Cardiac fibroblast (primary cell): ENCODE measurements around the gene EDN1.
A peak's percentile ranks its signal among the peaks of the same experiment; 100 is the strongest.

Experiments used
- DNase-seq, 2 donors: peaks; one replicate each; pipeline versions ENCODE4 v3.0.0 to v3.0.0-alpha.2; 2010; ENCODE audit warnings: low read depth in 2 of 2
- H3K4me3 ChIP-seq, 2 donors: replicated peaks in 1 of 2; 1 replicate in 1 of 2; 2 replicates in 1 of 2; pipeline ENCODE4 v1.5.1; 2011; ENCODE audit warnings: low read depth in 2 of 2, low read length in 2 of 2, mild to moderate bottlenecking in 2 of 2, moderate library complexity in 1 of 2
- TF ChIP-seq, protein P1 (sequence below): IDR thresholded peaks from one replicate; pipeline ENCODE4 v1.5.1; 2011; ENCODE audit warnings: low read depth, mild to moderate bottlenecking, low read length, inconsistent platforms

EDN1 gene

DNA sequence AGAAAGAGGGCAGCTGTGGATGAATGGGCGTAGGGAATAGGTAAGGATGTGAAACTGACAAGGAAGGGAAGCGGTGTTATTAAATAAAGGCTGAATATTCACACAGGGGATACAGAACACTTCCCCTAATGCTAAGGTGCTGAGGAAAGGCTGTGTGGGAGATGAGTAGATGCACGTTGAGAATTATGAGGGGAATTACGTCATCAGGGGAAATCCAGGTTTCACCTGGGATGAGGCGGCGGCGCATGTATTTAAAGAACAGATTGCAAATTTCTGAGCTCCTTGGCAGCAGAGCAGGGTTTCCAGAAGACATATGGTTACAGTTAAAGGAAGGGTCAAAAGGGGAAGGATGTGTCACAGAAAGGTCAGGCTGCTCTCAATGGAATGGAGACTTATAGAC lies 28.7 kb upstream of the EDN1 start:
- no peak overlapping the region for H3K4me3 ChIP-seq
- no peak for DNase-seq
- TF ChIP-seq, protein P1, sequence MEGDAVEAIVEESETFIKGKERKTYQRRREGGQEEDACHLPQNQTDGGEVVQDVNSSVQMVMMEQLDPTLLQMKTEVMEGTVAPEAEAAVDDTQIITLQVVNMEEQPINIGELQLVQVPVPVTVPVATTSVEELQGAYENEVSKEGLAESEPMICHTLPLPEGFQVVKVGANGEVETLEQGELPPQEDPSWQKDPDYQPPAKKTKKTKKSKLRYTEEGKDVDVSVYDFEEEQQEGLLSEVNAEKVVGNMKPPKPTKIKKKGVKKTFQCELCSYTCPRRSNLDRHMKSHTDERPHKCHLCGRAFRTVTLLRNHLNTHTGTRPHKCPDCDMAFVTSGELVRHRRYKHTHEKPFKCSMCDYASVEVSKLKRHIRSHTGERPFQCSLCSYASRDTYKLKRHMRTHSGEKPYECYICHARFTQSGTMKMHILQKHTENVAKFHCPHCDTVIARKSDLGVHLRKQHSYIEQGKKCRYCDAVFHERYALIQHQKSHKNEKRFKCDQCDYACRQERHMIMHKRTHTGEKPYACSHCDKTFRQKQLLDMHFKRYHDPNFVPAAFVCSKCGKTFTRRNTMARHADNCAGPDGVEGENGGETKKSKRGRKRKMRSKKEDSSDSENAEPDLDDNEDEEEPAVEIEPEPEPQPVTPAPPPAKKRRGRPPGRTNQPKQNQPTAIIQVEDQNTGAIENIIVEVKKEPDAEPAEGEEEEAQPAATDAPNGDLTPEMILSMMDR, result no peak

DNA sequence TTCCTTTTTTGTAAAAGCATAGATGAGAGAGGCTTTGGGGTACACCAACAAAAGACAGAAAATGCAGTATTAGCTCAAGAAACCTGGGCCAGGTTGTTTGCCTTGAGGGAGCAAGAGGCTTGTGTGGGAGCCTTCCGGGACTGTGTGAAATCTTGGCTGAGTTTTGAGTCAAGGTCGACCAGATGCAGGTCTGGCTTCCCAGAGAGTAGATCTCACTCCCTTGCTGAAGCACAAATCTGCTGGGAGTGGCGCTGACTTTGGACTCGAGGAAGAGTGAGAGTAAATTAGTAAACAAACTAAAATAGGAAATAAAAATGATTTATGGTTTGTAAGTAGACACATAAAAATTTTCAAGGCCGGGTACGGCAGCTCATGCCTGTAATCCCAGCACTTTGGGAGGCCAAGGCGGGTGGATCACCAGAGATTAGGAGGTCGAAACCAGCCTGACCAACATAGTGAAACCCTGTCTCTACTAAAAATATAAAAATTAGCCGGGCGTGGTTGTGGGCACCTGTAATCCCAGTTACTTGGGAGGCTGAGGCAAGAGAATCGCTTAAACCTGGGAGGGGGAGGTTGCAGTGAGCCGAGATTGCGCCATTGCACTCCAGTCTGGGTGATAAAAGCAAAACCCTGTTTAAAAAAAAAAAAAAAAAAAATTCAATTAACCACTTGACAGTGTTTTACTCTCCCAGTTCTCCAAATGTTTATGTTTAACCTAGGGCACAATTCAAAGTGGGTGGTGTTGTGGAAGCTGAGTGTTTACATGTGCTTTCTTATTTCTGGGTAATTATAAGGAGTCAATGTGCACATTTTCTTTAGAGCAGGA lies 27.7 kb upstream of the EDN1 start:
- no peak overlapping the region for H3K4me3 ChIP-seq
- DNase-seq, result no peak
- TF ChIP-seq, protein P1, result no peak

DNA sequence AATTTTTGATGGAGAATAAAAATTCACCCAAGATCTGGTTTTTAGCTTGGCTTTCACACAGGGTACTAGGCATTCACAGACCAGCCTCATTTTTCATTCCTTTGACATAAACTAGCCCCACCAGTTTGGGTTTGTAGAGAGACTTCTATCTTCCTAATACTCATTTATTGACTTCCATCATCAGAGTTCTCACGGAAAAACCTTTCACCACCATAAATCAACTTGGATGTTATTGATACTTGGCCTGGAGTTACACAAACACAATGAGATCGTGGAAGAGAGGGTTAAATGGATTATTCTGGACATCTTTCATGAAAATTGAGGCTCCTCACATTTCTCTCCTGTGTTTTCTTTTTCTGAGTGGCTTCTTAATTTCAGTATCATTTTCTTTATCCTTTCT lies 26.8 kb upstream of the EDN1 start:
- H3K4me3 ChIP-seq, result no peak overlapping the region
- TF ChIP-seq, protein P1, result no peak
- DNase-seq, result no peak

DNA sequence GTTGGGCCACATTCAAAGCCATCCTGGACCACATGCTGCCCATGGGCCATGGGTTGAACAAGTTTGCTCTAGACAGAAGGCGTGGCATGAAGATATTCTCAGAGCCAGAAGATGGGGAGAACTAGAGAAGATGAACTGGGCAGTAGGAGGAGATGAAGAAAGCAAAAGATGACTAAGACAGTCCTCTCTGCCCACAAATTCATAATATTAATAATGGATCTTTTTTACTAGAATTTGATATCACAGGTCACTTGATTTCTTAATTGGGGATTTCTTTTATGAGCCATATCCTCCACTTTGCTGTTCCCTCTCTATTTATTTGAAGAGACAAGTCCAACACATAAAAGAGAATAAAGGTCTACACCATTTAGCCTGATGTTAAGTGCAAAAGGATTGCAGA lies 25.5 kb upstream of the EDN1 start:
- no peak for DNase-seq
- TF ChIP-seq, protein P1, result no peak

DNA sequence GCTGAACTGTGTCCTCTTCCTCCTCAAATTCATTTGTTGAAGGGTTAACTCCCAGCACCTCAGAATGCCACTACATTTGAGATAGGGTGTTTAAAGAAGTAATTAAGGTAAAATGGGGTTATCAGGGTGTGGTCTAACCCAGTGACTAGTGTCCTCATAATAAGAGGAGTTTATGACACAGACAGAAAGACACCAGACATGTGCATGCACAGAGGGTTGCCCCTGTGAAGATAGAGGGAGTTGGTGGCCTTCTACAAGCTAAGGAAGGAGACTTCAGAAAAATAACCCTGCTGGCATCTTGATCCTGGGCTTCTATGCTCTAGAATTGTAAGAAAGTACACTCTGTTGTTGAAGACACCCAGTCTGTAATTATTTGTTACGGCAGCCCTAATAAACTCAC lies 24.9 kb upstream of the EDN1 start:
- TF ChIP-seq, protein P1, result no peak
- no peak overlapping the region for H3K4me3 ChIP-seq
- no peak for DNase-seq

More for the DNA sequence above, 25.5 kb upstream of the EDN1 start:
- no peak overlapping the region for H3K4me3 ChIP-seq

DNA sequence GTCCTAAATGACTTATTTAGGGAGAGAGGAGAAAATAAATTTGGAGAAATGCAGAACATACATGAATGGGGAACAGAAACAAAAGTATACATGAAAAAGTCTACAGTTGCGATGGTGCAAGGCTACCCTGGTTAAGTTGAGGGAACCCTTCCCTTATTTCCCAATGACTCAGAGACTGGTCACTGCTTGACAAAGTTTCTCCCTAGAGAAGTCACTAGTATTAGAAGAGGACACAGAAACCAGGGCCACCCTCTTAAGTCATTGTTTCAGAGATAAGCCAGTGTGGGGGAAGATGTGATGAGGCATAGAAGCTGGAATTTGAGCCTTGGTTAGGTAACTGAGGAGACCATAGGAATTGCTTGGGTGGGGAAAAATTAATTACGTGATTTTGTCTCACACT lies 24.4 kb upstream of the EDN1 start:
- H3K4me3 ChIP-seq, result no peak overlapping the region
- TF ChIP-seq, protein P1, result no peak
- DNase-seq, result peak in 1 of 2 donors; percentile 69
